Panc1 (cell line): ENCODE measurements around the gene PITX3. TPM values are rescaled to one million over a fixed set of nuclear protein-coding genes. Genes with fewer than 3 reads are reported as not detected.

Experiments
- ATAC-seq: fragments of 200-7000 bp; cut with Tn5 transposase; 2 replicates; pipeline ENCODE4 v1.9.1; 2020; ENCODE audit warnings: mild to moderate bottlenecking, moderate library complexity
- BruUV-seq: library from RNA; stranded (reverse); fragments of 400-500 nt; replicated peaks from 2 replicates; lab custom pipeline; 2021; lab: Mats Ljungman, UMichigan
- CTCF ChIA-PET: fragments of 300-600 bp; sonication (Branson Sonifier 250); formaldehyde crosslinking; loops from one replicate; lab custom pipeline; 2022; ENCODE audit warnings: antibody characterized with exemption; lab: Charles Lee
- POLR2A ChIA-PET: fragments of 300-600 bp; sonication (Branson Sonifier 250); formaldehyde crosslinking; loops from one replicate; lab custom pipeline; 2022; ENCODE audit warnings: antibody characterized with exemption; lab: Charles Lee
- DNase-seq: peaks from one replicate; pipeline ENCODE4 v3.0.0-alpha.2; 2010; ENCODE audit warnings: low read depth, low spot score
- H3K27ac ChIP-seq: 2 replicates; pipeline ENCODE4 v1.5.1; 2011; ENCODE audit warnings: mild to moderate bottlenecking, low read length, inconsistent platforms
- H3K27me3 ChIP-seq: fragments of 200-500 bp; sonication (Bioruptor generic); 2 replicates; pipeline ENCODE4 v1.6.0; 2014; ENCODE audit warnings: low read length, inconsistent platforms; ENCODE audit not compliant: control insufficient read depth, insufficient read depth
- H3K36me3 ChIP-seq: fragments of 200-500 bp; sonication (Bioruptor generic); 2 replicates; pipeline ENCODE4 v1.5.1; 2014; ENCODE audit warnings: inconsistent platforms, mild to moderate bottlenecking, low read length, moderate library complexity; ENCODE audit not compliant: control insufficient read depth, insufficient read depth
- H3K4me1 ChIP-seq: 2 replicates; pipeline ENCODE4 v1.5.1; 2011; ENCODE audit warnings: inconsistent platforms, mild to moderate bottlenecking, low read length, moderate library complexity; ENCODE audit not compliant: control insufficient read depth, insufficient read depth
- H3K4me3 ChIP-seq, 2 experiments: 2 replicates each; pipeline ENCODE4 v1.5.1; 2011 to 2012; ENCODE audit warnings: low read depth in 2 of 2, low read length in 2 of 2, mild to moderate bottlenecking in 2 of 2, inconsistent platforms in 1 of 2, moderate library complexity in 1 of 2
- H3K9me3 ChIP-seq: fragments of 200-500 bp; sonication (Bioruptor generic); 2 replicates; pipeline ENCODE4 v1.5.1; 2014; ENCODE audit warnings: low read depth, mild to moderate bottlenecking, inconsistent platforms, low read length, moderate library complexity; ENCODE audit not compliant: control insufficient read depth, insufficient read depth
- POLR2AphosphoS5 ChIP-seq: IDR thresholded peaks from 2 replicates; pipeline ENCODE4 v1.6.1; 2012; ENCODE audit warnings: mild to moderate bottlenecking, low read depth, low read length, moderate library complexity
- REST ChIP-seq, 2 experiments: IDR thresholded peaks; 2 replicates each; pipeline ENCODE4 v1.6.1; 2011 to 2012; ENCODE audit warnings: low read depth in 2 of 2, control low read depth in 1 of 2, low read length in 1 of 2, mild to moderate bottlenecking in 1 of 2, moderate library complexity in 1 of 2; ENCODE audit not compliant: insufficient read depth in 1 of 2
- SIN3A ChIP-seq: IDR thresholded peaks from 2 replicates; pipeline ENCODE4 v1.6.1; 2012; ENCODE audit warnings: low read depth, mild to moderate bottlenecking, low read length, moderate library complexity, borderline replicate concordance; ENCODE audit not compliant: insufficient read depth
- TCF7L2 ChIP-seq: IDR thresholded peaks from 2 replicates; pipeline ENCODE4 v1.6.1; 2011; ENCODE audit warnings: mild to moderate bottlenecking, low read depth, low read length, inconsistent platforms
- in situ Hi-C: cut with HindIII; loops from 2 replicates; pipeline ENCODE4 v1.10.0; 2016; ENCODE audit warnings: low sequenced_read_pairs, low pct_unique_long_range_greater_than_20kb
- intact Hi-C: fragments of 100-400 bp; cut with micrococcal nuclease; formaldehyde crosslinking; loops from one replicate; pipeline ENCODE4 v1.10.0; 2022; ENCODE audit not compliant: unreplicated experiment
- total RNA-seq: library from RNA; stranded (reverse); gene quantifications from one replicate; pipeline ENCODE4 v1.2.1, GENCODE V29; 2021; ENCODE audit not compliant: unreplicated experiment
- TF ChIP-seq, protein P1 (sequence below): fragments of 450-650 bp; IDR thresholded peaks from 2 replicates; pipeline ENCODE4 v1.5.1; 2017; ENCODE audit warnings: mild to moderate bottlenecking

The PITX3 gene
- total RNA-seq, 1 experiment from 2014 or later: 0.49 TPM

DNA sequence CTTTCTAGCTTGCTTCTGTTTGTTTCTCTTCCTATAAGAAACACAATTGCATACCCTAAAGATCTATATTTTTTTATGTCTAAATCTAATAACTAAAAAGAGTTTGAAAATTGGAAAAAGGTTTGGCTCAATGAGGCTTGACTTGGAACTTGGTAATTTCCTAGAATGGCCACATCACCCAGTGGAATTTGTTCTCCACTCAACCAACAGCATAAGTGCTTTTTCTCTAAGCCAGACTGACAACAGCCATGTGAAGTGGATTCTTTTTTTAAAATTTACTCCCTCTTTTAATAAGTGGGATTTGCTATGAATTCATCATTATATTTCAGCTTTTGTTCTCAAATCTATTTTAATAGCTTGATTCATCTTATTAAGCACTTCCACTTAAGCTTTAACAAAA lies 37.8 kb upstream of the PITX3 start:
- ChIA-PET POLR2A (no interaction called here), CTCF (interaction anchor here (0.7 kb wide), 1 partner anchor 68 kb away, joined by 6 read pairs; no protein-coding TSS in a partner anchor)
- no peak for ATAC-seq
- 0 out of 2 replicates have a peak, but pooled peaks cover 3% of the 10 kb centered on the region for H3K36me3 ChIP-seq
- H3K27me3 ChIP-seq: no peaks in the 10 kb centered on the region
- TF ChIP-seq REST (IDR thresholded peaks at IDR 0.05; ENCODE audit: insufficient read depth in 1 of 2, low read depth in 2 of 2, low read length in 1 of 2) (no peak), POLR2AphosphoS5 (no peak), TCF7L2 (no peak), SIN3A (no peak)
- TF ChIP-seq, protein P1, sequence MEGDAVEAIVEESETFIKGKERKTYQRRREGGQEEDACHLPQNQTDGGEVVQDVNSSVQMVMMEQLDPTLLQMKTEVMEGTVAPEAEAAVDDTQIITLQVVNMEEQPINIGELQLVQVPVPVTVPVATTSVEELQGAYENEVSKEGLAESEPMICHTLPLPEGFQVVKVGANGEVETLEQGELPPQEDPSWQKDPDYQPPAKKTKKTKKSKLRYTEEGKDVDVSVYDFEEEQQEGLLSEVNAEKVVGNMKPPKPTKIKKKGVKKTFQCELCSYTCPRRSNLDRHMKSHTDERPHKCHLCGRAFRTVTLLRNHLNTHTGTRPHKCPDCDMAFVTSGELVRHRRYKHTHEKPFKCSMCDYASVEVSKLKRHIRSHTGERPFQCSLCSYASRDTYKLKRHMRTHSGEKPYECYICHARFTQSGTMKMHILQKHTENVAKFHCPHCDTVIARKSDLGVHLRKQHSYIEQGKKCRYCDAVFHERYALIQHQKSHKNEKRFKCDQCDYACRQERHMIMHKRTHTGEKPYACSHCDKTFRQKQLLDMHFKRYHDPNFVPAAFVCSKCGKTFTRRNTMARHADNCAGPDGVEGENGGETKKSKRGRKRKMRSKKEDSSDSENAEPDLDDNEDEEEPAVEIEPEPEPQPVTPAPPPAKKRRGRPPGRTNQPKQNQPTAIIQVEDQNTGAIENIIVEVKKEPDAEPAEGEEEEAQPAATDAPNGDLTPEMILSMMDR: no peak
- peaks cover 4% of the 10 kb centered on the region; the same call in 1 of the 2 replicates for H3K4me1 ChIP-seq
- no peaks in the 10 kb centered on the region for H3K9me3 ChIP-seq
- in situ Hi-C loops: no loop called here
- no peak overlapping the region for H3K4me3 ChIP-seq
- no TSS peak for BruUV-seq
- no peak for DNase-seq
- no peak overlapping the region for H3K27ac ChIP-seq
- intact Hi-C loops: no loop called here

- H3K4me1 ChIP-seq: peaks cover 2% of the 10 kb centered on the region; the same call in 1 of the 2 replicates
- H3K9me3 ChIP-seq: no peaks in the 10 kb centered on the region
- no peaks in the 10 kb centered on the region for H3K27me3 ChIP-seq
- ATAC-seq (no peak), DNase-seq (no peak)
- intact Hi-C loops: no loop called here
- CTCF ChIA-PET: interaction anchor here (0.7 kb wide), 1 partner anchor 641 kb away, joined by 4 read pairs; no protein-coding TSS in a partner anchor
- TF ChIP-seq, protein P1: no peak
- TF ChIP-seq TCF7L2 (no peak), REST (IDR thresholded peaks at IDR 0.05; ENCODE audit: insufficient read depth in 1 of 2, low read depth in 2 of 2, low read length in 1 of 2) (no peak), SIN3A (no peak), POLR2AphosphoS5 (no peak)
- in situ Hi-C loops: no loop called here
- POLR2A ChIA-PET: interaction anchor here (0.7 kb wide), 1 partner anchor 9 kb away, joined by 8 read pairs; no protein-coding TSS in a partner anchor
- H3K27ac ChIP-seq: no peak overlapping the region
- no peak overlapping the region for H3K4me3 ChIP-seq
- no peaks in the 10 kb centered on the region for H3K36me3 ChIP-seq
- BruUV-seq: no TSS peak
Measured at GRCh38 chr10:102275343-102275742, 34.0 kb upstream of the PITX3 start.
